ENCODE data around the gene SGCE. TPM values are rescaled to one million over a fixed set of nuclear protein-coding genes. Genes with fewer than 3 reads are reported as not detected.

The SGCE gene
- total RNA-seq, 1 donor from 2014 or later: 53.6 TPM

DNA sequence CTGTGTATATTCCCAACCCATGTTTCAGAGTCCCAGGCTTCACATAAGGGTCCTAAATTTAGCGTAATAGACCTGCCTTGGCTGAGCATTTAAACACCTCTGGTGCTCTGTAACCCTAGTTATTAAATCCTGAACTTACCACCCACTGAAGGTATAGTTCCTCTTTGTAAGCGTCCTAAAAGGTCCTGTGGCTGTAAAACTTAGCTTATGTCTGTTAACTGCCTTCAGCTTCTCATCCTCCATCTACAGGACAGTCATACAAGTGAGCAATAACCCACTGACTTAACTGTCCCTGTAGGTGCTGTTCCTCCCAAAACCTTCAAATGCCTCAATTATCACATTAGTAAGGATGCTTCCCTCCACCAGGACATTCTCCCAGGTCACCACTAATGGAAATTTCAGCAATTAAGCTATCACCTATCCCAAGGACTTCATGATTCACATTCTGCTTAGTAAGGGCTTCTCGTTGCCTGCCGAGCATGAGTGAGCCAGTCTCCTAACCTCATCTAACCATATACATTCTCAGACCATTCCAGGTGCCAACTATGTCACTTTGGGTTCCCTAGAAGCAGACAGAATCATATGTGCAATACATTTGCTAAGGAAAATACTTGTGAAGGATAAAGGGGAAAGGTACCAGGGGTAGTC is 90.6 kb downstream of the SGCE start:
- Histone ChIP-seq H3K36me3 (no peaks in the 10 kb centered on the region), H3K27me3 (no peaks in the 10 kb centered on the region), H3K9me3 (no peaks in the 10 kb centered on the region), H3K27ac (no peak overlapping the region), H3K4me1 (no peaks in the 10 kb centered on the region), H3K4me3 (no peak overlapping the region)
- TF ChIP-seq, protein P1, sequence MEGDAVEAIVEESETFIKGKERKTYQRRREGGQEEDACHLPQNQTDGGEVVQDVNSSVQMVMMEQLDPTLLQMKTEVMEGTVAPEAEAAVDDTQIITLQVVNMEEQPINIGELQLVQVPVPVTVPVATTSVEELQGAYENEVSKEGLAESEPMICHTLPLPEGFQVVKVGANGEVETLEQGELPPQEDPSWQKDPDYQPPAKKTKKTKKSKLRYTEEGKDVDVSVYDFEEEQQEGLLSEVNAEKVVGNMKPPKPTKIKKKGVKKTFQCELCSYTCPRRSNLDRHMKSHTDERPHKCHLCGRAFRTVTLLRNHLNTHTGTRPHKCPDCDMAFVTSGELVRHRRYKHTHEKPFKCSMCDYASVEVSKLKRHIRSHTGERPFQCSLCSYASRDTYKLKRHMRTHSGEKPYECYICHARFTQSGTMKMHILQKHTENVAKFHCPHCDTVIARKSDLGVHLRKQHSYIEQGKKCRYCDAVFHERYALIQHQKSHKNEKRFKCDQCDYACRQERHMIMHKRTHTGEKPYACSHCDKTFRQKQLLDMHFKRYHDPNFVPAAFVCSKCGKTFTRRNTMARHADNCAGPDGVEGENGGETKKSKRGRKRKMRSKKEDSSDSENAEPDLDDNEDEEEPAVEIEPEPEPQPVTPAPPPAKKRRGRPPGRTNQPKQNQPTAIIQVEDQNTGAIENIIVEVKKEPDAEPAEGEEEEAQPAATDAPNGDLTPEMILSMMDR (IDR thresholded peaks at IDR 0.05): no peak
- intact Hi-C loops (cut with DNase I): no loop called here
- DNase-seq (ENCODE audit: low spot score in 2 of 2): no peak

DNA sequence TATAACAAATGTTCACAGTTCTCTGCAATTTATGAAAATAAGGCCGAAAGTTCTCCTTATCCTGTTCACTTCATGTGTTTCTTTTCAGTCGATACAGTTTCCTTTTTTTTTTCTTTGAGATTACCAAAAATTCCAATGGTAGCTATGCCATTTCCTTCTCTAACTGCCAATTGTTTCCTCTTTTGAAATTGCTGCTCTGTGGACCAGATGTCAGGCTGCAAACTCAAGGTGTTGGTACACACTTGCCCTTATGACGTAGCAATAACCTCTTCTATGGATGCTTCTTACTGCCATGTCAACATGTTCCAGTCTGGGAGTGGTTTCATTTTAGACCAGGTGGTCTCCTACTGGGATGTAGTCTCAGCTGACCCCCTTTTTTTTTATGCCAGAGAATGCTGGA is 93.4 kb downstream of the SGCE start:
- H3K4me1 ChIP-seq: no peaks in the 10 kb centered on the region
- H3K9me3 ChIP-seq: no peaks in the 10 kb centered on the region
- H3K27me3 ChIP-seq: no peaks in the 10 kb centered on the region
- no peak for DNase-seq (ENCODE audit: low spot score in 2 of 2)
- H3K27ac ChIP-seq: no peak overlapping the region
- H3K4me3 ChIP-seq: no peak overlapping the region
- H3K36me3 ChIP-seq: no peaks in the 10 kb centered on the region
- intact Hi-C loops (cut with DNase I): no loop called here
- TF ChIP-seq, protein P1 (IDR thresholded peaks at IDR 0.05): no peak

DNA sequence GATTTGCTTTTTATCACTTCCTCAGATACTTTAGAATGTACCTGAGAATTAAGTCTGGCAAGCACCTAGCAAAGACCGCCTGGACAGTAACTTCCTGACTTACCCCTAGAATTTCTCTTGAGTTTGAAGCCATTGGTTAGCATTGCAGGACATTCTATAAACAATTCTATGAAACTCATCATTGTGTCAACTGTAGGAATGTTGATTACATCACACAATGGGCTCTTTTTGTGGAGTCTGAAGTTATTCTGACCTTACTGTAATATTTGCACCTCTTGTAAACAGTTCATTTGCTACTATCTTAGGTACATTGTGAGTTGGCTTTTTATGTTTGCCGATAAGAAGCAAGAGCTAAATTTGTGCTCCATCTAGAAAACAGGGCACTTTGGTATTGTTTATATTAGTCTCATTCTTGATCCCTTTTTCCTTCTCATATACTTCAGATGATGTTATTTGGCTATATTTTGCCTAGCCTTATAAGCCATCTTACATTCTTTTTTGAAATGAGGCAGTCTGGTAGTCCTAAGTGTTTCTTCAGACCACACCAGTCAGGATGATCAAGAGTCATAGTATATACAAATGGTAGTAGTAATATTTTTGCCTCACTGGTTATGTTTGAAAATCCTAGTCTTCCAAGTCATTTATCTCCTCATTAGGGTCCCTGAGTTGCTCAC is 94.0 kb downstream of the SGCE start:
- no peaks in the 10 kb centered on the region for H3K36me3 ChIP-seq
- intact Hi-C loops (cut with DNase I): no loop called here
- no peaks in the 10 kb centered on the region for H3K27me3 ChIP-seq
- H3K9me3 ChIP-seq: no peaks in the 10 kb centered on the region
- DNase-seq (ENCODE audit: low spot score in 2 of 2): no peak
- no peak overlapping the region for H3K4me3 ChIP-seq
- TF ChIP-seq, protein P1 (IDR thresholded peaks at IDR 0.05): no peak
- H3K4me1 ChIP-seq: no peaks in the 10 kb centered on the region
- H3K27ac ChIP-seq: no peak overlapping the region

DNA sequence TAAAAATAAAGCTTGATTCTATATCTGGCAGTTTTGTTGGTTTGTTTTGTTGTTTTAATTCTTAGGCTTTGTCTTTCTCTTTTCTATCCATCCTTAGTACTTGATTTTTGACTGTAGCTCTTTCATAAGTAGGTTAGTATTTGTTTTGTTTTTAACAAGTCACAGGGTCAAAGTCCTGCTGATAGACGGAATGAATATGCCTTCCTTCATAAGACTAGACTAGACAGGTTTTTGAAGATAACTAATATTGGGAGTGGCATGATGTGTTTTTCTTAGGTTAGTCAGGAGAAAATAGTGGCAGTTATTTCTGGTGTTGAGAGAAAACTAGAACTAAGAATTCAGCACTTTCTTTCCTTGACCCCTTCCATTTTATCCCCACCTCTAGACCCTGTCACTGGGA is 96.0 kb downstream of the SGCE start:
- H3K27ac ChIP-seq: no peak overlapping the region
- intact Hi-C loops (cut with DNase I): no loop called here
- no peak for DNase-seq (ENCODE audit: low spot score in 2 of 2)
- H3K4me3 ChIP-seq: no peak overlapping the region
- TF ChIP-seq, protein P1 (IDR thresholded peaks at IDR 0.05): no peak
- no peaks in the 10 kb centered on the region for H3K27me3 ChIP-seq
- peaks cover 0 to 5% of the 10 kb centered on the region in 2 donors for H3K36me3 ChIP-seq
- no peaks in the 10 kb centered on the region for H3K4me1 ChIP-seq
- no peaks in the 10 kb centered on the region for H3K9me3 ChIP-seq

DNA sequence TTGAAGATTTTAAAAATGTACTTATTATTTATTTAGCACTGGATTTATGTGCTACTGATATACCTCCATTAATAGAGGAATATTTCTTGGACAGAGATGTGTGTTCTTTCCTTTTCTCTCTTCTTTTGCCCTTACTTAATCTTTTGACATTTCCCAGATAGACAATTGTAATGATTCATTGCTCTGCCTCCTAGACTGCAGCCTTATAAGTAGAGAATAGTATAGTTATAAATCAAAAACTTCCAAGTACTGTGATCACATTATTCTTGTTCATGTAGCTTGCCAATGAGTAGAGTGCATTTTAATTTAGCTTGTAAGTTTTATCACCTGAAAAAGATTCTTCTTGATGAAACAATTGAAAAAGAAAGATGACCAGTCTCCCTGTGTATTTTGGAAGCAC is 98.7 kb downstream of the SGCE start:
- H3K9me3 ChIP-seq: no peaks in the 10 kb centered on the region
- intact Hi-C loops (cut with DNase I): no loop called here
- no peaks in the 10 kb centered on the region for H3K4me1 ChIP-seq
- H3K27me3 ChIP-seq: no peaks in the 10 kb centered on the region
- peaks cover 6 to 21% of the 10 kb centered on the region in 2 donors for H3K36me3 ChIP-seq
- no peak overlapping the region for H3K4me3 ChIP-seq
- TF ChIP-seq, protein P1 (IDR thresholded peaks at IDR 0.05): no peak
- DNase-seq (ENCODE audit: low spot score in 2 of 2): no peak
- H3K27ac ChIP-seq: no peak overlapping the region

All from ascending aorta (tissue), 2 donors.